HepG2 (cell line): ENCODE data around the gene NEDD8. TPM values are rescaled to one million over a fixed set of nuclear protein-coding genes. Genes with fewer than 3 reads are reported as not detected.

ENCODE experiments used
- AGO2 ChIP-seq: fragments of 200-400 bp; formaldehyde crosslinking; optimal IDR thresholded peaks from 2 replicates; pipeline ENCODE3; 2017; ENCODE audit warnings: mild to moderate bottlenecking, low read depth, low read length, moderate library complexity
- ERF ChIP-seq: IDR thresholded peaks from 2 replicates; pipeline ENCODE4 v1.6.1; 2018; ENCODE audit warnings: missing biosample characterization, missing genetic modification reagents
- GTF2F1 ChIP-seq: fragments of 150-350 bp; IDR thresholded peaks from 2 replicates; pipeline ENCODE4 v1.6.1; 2014; ENCODE audit warnings: low read length
- LCORL ChIP-seq, 2 experiments: fragments of 450-650 bp in 1 of 2; sonication (generic) in 1 of 2; formaldehyde crosslinking in 1 of 2; IDR thresholded peaks; 2 replicates each; pipeline versions ENCODE4 v1.5.0 to v1.6.1; 2017 to 2020; ENCODE audit warnings: antibody characterized with exemption in 1 of 2, missing genetic modification reagents in 1 of 2
- MTA1 ChIP-seq: sonication (generic); formaldehyde crosslinking; IDR thresholded peaks from 2 replicates; pipeline ENCODE4 v1.4.0; 2020; ENCODE audit warnings: missing genetic modification reagents, mild to moderate bottlenecking, borderline replicate concordance
- NFE2L2 ChIP-seq: fragments of 150-350 bp; IDR thresholded peaks from 2 replicates; pipeline ENCODE4 v1.6.1; 2014; ENCODE audit warnings: low read length
- NR2F1 ChIP-seq, 2 experiments: fragments of 450-650 bp in 1 of 2; formaldehyde crosslinking in 1 of 2; IDR thresholded peaks; 2 replicates each; pipeline versions ENCODE4 v1.5.0 to v1.6.1; 2016 to 2020; ENCODE audit warnings: mild to moderate bottlenecking in 1 of 2, missing compliant biosample characterization in 1 of 2, missing genetic modification reagents in 1 of 2, moderate library complexity in 1 of 2
- SOX6 ChIP-seq, 2 experiments: fragments of 450-650 bp in 1 of 2; sonication (generic) in 1 of 2; formaldehyde crosslinking in 1 of 2; IDR thresholded peaks; 2 replicates each; pipeline versions ENCODE4 v1.4.0 to v1.6.1; 2017 to 2020; ENCODE audit warnings: antibody characterized with exemption in 1 of 2, mild to moderate bottlenecking in 1 of 2, missing genetic modification reagents in 1 of 2
- SSRP1 ChIP-seq: IDR thresholded peaks from 2 replicates; pipeline ENCODE4 v1.6.1; 2016; ENCODE audit warnings: control low read depth
- ZBTB38 ChIP-seq: sonication (generic); formaldehyde crosslinking; IDR thresholded peaks from 2 replicates; pipeline ENCODE4 v1.5.1; 2020; ENCODE audit warnings: mild to moderate bottlenecking, missing genetic modification reagents
- ZNF333 ChIP-seq: sonication (generic); formaldehyde crosslinking; IDR thresholded peaks from 2 replicates; pipeline ENCODE4 v1.4.0; 2020; ENCODE audit warnings: mild to moderate bottlenecking, missing genetic modification reagents, borderline replicate concordance
- ZNF383 ChIP-seq: sonication (generic); formaldehyde crosslinking; IDR thresholded peaks from 2 replicates; pipeline ENCODE4 v1.4.0; 2020; ENCODE audit warnings: missing genetic modification reagents, mild to moderate bottlenecking, borderline replicate concordance
- ZNF44 ChIP-seq: sonication (generic); formaldehyde crosslinking; IDR thresholded peaks from 2 replicates; pipeline ENCODE4 v1.5.1; 2020; ENCODE audit warnings: mild to moderate bottlenecking, missing genetic modification reagents
- ZNF546 ChIP-seq: sonication (generic); formaldehyde crosslinking; conservative IDR thresholded peaks from 2 replicates; pipeline ENCODE4 v1.8.1; 2023; ENCODE audit warnings: mild to moderate bottlenecking, missing genetic modification reagents
- ZNF652 ChIP-seq: IDR thresholded peaks from 2 replicates; pipeline ENCODE4 v1.6.1; 2016; ENCODE audit warnings: low read depth, borderline replicate concordance
- ZNF777 ChIP-seq: sonication (generic); formaldehyde crosslinking; IDR thresholded peaks from 2 replicates; pipeline ENCODE4 v1.4.0; 2020; ENCODE audit warnings: missing genetic modification reagents
- polyA plus RNA-seq, 8 experiments: library from polyadenylated mRNA; depleted of rRNA in 3 of 8; stranded (reverse) in 7 of 8; unstranded in 1 of 8; fragments of >200 nt; fragmentation: Illumina TruSeq in 4 of 8; extraction: Trizol in 4 of 8; gene quantifications; 2 replicates each; pipeline versions ENCODE4 v1.2.1 to v1.2.3, GENCODE V29; 2011 to 2016; ENCODE audit warnings: low read depth in 4 of 8, missing spikeins in 1 of 8, mixed read lengths in 1 of 8; ENCODE audit not compliant: insufficient read depth in 1 of 8
- total RNA-seq, 5 experiments: library from RNA; depleted of rRNA; stranded (reverse); fragments of >200 nt; fragmentation: Illumina TruSeq; extraction: Trizol; gene quantifications; 2 replicates each; pipeline ENCODE4 v1.2.3, GENCODE V29; 2016; ENCODE audit warnings: low read depth in 1 of 5
- TF ChIP-seq, protein P1 (sequence below): sonication (generic); formaldehyde crosslinking; IDR thresholded peaks from 2 replicates; pipeline ENCODE4 v1.4.0; 2020; ENCODE audit warnings: mild to moderate bottlenecking, missing genetic modification reagents, borderline replicate concordance
- TF ChIP-seq, protein P2 (sequence below): sonication (generic); formaldehyde crosslinking; IDR thresholded peaks from 2 replicates; pipeline ENCODE4 v1.4.0; 2020; ENCODE audit warnings: missing genetic modification reagents, borderline replicate concordance
- TF ChIP-seq, protein P3 (sequence below): sonication (generic); formaldehyde crosslinking; IDR thresholded peaks from 2 replicates; pipeline ENCODE4 v1.4.0; 2020; ENCODE audit warnings: missing genetic modification reagents
- TF ChIP-seq, protein P4 (sequence below): sonication (generic); formaldehyde crosslinking; IDR thresholded peaks from 2 replicates; pipeline ENCODE4 v1.4.0; 2020; ENCODE audit warnings: mild to moderate bottlenecking, missing genetic modification reagents

Gene NEDD8
- total and polyA plus RNA-seq, 2 of the 13 experiments (the other 11 are each of a cell fraction or from before 2014, with no cell fraction given): 535 to 713 TPM

DNA sequence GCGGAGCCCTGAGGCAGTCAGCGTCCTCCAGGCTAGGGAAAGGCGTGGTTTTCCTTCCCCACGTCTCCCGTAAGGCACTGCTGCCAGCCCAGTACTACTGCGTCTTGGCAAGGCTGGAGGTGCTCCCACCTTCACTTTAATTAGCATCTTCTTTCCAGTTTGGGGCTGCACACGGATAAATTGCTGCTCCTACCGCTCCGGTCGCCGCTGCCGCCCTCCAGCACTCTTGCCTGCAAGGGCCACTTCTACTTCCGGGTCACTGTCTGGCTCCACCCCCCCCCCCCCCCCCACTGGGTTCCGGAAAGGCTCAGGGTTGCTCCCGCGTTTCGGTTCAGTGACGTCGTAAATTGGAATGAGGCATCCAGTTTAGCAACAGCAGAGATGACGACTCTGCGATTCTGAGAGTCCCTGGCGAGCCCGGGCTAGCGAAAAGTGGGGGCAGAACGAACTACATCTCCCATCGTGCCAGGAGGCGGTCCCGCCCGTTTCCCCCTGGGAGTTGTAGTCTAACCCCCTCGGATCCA, at the start of gene NEDD8 (continued):
- TF ChIP-seq, protein P1, sequence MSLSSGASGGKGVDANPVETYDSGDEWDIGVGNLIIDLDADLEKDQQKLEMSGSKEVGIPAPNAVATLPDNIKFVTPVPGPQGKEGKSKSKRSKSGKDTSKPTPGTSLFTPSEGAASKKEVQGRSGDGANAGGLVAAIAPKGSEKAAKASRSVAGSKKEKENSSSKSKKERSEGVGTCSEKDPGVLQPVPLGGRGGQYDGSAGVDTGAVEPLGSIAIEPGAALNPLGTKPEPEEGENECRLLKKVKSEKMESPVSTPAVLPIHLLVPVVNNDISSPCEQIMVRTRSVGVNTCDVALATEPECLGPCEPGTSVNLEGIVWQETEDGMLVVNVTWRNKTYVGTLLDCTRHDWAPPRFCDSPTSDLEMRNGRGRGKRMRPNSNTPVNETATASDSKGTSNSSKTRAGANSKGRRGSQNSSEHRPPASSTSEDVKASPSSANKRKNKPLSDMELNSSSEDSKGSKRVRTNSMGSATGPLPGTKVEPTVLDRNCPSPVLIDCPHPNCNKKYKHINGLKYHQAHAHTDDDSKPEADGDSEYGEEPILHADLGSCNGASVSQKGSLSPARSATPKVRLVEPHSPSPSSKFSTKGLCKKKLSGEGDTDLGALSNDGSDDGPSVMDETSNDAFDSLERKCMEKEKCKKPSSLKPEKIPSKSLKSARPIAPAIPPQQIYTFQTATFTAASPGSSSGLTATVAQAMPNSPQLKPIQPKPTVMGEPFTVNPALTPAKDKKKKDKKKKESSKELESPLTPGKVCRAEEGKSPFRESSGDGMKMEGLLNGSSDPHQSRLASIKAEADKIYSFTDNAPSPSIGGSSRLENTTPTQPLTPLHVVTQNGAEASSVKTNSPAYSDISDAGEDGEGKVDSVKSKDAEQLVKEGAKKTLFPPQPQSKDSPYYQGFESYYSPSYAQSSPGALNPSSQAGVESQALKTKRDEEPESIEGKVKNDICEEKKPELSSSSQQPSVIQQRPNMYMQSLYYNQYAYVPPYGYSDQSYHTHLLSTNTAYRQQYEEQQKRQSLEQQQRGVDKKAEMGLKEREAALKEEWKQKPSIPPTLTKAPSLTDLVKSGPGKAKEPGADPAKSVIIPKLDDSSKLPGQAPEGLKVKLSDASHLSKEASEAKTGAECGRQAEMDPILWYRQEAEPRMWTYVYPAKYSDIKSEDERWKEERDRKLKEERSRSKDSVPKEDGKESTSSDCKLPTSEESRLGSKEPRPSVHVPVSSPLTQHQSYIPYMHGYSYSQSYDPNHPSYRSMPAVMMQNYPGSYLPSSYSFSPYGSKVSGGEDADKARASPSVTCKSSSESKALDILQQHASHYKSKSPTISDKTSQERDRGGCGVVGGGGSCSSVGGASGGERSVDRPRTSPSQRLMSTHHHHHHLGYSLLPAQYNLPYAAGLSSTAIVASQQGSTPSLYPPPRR (CRISPR knock-in tag): no peak
- no peak for TF ChIP-seq SOX6 (IDR thresholded peaks at IDR 0.05)
- TF ChIP-seq SOX6 (CRISPR knock-in tag; IDR thresholded peaks at IDR 0.05): peak; percentile 76
- no peak for TF ChIP-seq ZNF383 (CRISPR knock-in tag)
- peak; percentile 55 for TF ChIP-seq ZNF44
- no peak for TF ChIP-seq NFE2L2
- TF ChIP-seq SSRP1 (CRISPR knock-in tag): no peak; the same call in 1 of the 2 replicates
- TF ChIP-seq LCORL (IDR thresholded peaks at IDR 0.05): no peak
- TF ChIP-seq LCORL (CRISPR knock-in tag; IDR thresholded peaks at IDR 0.05): no peak
- TF ChIP-seq GTF2F1: no peak
- TF ChIP-seq ZNF777 (CRISPR knock-in tag): peak; percentile 62
- TF ChIP-seq NR2F1 (CRISPR knock-in tag; IDR thresholded peaks at IDR 0.05): no peak; a peak in 1 of 4 replicates
- TF ChIP-seq ZNF546: no peak
- TF ChIP-seq, protein P2, sequence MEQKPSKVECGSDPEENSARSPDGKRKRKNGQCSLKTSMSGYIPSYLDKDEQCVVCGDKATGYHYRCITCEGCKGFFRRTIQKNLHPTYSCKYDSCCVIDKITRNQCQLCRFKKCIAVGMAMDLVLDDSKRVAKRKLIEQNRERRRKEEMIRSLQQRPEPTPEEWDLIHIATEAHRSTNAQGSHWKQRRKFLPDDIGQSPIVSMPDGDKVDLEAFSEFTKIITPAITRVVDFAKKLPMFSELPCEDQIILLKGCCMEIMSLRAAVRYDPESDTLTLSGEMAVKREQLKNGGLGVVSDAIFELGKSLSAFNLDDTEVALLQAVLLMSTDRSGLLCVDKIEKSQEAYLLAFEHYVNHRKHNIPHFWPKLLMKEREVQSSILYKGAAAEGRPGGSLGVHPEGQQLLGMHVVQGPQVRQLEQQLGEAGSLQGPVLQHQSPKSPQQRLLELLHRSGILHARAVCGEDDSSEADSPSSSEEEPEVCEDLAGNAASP (CRISPR knock-in tag): no peak; the same call in 1 of the 2 replicates
- TF ChIP-seq AGO2: peak; percentile 80
- TF ChIP-seq, protein P3, sequence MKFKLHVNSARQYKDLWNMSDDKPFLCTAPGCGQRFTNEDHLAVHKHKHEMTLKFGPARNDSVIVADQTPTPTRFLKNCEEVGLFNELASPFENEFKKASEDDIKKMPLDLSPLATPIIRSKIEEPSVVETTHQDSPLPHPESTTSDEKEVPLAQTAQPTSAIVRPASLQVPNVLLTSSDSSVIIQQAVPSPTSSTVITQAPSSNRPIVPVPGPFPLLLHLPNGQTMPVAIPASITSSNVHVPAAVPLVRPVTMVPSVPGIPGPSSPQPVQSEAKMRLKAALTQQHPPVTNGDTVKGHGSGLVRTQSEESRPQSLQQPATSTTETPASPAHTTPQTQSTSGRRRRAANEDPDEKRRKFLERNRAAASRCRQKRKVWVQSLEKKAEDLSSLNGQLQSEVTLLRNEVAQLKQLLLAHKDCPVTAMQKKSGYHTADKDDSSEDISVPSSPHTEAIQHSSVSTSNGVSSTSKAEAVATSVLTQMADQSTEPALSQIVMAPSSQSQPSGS (CRISPR knock-in tag): no peak; the same call in none of the 2 replicates
- no peak for TF ChIP-seq ZNF652
- peak; percentile 9; the same call in 1 of the 2 replicates for TF ChIP-seq ZBTB38 (CRISPR knock-in tag)
- TF ChIP-seq, protein P4, sequence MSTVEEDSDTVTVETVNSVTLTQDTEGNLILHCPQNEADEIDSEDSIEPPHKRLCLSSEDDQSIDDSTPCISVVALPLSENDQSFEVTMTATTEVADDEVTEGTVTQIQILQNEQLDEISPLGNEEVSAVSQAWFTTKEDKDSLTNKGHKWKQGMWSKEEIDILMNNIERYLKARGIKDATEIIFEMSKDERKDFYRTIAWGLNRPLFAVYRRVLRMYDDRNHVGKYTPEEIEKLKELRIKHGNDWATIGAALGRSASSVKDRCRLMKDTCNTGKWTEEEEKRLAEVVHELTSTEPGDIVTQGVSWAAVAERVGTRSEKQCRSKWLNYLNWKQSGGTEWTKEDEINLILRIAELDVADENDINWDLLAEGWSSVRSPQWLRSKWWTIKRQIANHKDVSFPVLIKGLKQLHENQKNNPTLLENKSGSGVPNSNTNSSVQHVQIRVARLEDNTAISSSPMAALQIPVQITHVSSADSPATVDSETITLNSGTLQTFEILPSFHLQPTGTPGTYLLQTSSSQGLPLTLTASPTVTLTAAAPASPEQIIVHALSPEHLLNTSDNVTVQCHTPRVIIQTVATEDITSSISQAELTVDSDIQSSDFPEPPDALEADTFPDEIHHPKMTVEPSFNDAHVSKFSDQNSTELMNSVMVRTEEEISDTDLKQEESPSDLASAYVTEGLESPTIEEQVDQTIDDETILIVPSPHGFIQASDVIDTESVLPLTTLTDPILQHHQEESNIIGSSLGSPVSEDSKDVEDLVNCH (CRISPR knock-in tag): no peak
- TF ChIP-seq ZNF333 (CRISPR knock-in tag): no peak; the same call in 1 of the 2 replicates
- no peak; the same call in 1 of the 2 replicates for TF ChIP-seq MTA1 (CRISPR knock-in tag)
- peak; percentile 67 for TF ChIP-seq ERF
